ENCODE measurements around the gene OOSP3.

Gene OOSP3

GRCh38 chr11:59859673-59860072 is 18.9 kb upstream of the OOSP3 start:
- H3K27ac ChIP-seq: no peak overlapping the region
- TF ChIP-seq CTCF (IDR thresholded peaks at IDR 0.05) (no peak), ZFX (IDR thresholded peaks at IDR 0.05; ENCODE audit: borderline replicate concordance) (no peak)

GRCh38 chr11:59862252-59862651 is 16.3 kb upstream of the OOSP3 start:
- no peak overlapping the region for H3K27ac ChIP-seq
- TF ChIP-seq CTCF (IDR thresholded peaks at IDR 0.05): no peak
- TF ChIP-seq ZFX (IDR thresholded peaks at IDR 0.05; ENCODE audit: borderline replicate concordance): no peak

- H3K27ac ChIP-seq: no peak overlapping the region
- TF ChIP-seq ZFX (IDR thresholded peaks at IDR 0.05; ENCODE audit: borderline replicate concordance): no peak
- TF ChIP-seq CTCF (IDR thresholded peaks at IDR 0.05): no peak
Measured at GRCh38 chr11:59865031-59865430, 13.6 kb upstream of the OOSP3 start.

GRCh38 chr11:59866397-59866796 is 12.2 kb upstream of the OOSP3 start, which contains the start of gene TCN1:
TCN1 (minus strand) TSS chr11:59866487; CDS start chr11:59866470, 17 bp downstream.
- TF ChIP-seq CTCF (IDR thresholded peaks at IDR 0.05) (0 out of 2 replicates have a peak, but pooled peaks have one; percentile 13), ZFX (IDR thresholded peaks at IDR 0.05; ENCODE audit: borderline replicate concordance) (no peak)
- H3K27ac ChIP-seq: no peak within 1 kb of the TSS

DNA sequence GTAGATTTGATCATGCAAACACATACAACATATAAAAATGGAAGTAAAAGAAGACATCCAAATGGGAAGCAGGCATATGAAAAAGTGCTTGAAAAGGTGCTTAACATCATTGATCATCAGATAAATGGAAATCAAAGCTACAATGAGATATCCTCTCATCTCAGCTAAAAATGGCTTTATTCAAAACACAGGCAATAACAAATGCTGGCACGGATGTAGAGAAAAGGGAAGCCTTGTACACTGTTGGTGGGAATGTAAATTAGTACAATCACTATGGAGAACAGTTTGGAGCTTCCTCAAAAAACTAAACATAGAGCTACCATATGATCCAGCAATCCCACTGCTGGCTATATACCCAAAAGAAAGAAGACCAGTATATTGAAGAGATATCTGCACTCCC is 11.7 kb upstream of the OOSP3 start:
- no peak overlapping the region for H3K27ac ChIP-seq
- no peak for TF ChIP-seq ZFX (IDR thresholded peaks at IDR 0.05; ENCODE audit: borderline replicate concordance)
- TF ChIP-seq CTCF (IDR thresholded peaks at IDR 0.05): no peak

GRCh38 chr11:59867946-59868345 is 10.6 kb upstream of the OOSP3 start:
- no peak overlapping the region for H3K27ac ChIP-seq
- no peak for TF ChIP-seq CTCF (IDR thresholded peaks at IDR 0.05)
- TF ChIP-seq ZFX (IDR thresholded peaks at IDR 0.05; ENCODE audit: borderline replicate concordance): no peak

GRCh38 chr11:59872076-59872475 is 6.5 kb upstream of the OOSP3 start:
- no peak overlapping the region for H3K27ac ChIP-seq
- no peak for TF ChIP-seq CTCF (IDR thresholded peaks at IDR 0.05)
- TF ChIP-seq ZFX (IDR thresholded peaks at IDR 0.05; ENCODE audit: borderline replicate concordance): no peak

All from 22Rv1 (cell line).